GM18519 (cell line): ENCODE data around the gene DLG2.
"Not testable (repeated sequence)": the region's sequence is repeated elsewhere in the genome, so short reads cannot be mapped to it uniquely, and the experiment has no call there.

Source experiments
- ATAC-seq: cut with Tn5 transposase; IDR thresholded peaks from one replicate; pipeline ENCODE4 v1.9.1; 2021; ENCODE audit warnings: mild to moderate bottlenecking, moderate library complexity; ENCODE audit not compliant: unreplicated experiment, low FRiP score

The DLG2 gene

DNA sequence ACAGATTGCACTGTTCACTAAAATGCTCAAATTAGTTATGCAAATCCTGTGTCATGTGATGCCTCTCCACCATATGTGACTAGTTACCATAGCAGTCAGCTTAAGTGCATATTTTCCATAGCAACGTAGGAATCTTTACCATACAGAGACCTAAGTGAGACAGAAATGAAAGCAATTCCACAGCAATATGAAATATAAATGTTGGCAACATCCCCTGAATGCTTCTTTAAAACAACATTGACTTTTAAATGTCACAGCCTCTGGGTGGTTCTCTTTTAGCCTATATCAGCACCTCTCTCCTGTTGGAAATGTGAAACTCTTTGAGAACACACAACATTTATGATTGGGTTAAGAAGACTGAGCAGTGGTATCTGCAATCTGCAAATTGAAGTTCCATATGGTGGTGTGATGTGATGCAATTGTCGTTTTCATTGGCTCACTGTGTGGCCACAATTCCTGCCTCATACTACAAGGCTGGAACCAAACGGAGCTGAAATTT, 814.6 kb downstream of the DLG2 start:
- ATAC-seq: no peak

DNA sequence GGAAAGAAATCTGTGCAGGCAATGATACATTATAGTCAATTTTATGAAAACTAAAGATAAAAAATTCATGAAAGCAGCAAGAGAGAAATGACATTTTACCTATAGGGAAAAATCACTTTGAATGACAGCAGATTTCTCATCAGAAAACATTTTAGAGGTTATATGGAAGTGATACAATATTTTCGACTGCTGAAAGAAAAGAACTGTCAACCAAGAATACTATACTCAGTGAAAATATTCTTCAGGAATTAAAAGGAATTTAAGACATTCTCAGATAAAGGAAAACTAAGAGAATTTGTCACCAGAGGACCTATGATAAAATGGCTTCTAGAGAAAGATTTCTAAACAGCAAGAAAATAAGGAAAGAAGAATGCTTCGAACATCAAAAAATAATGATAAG, 820.8 kb downstream of the DLG2 start:
- ATAC-seq: no peak

DNA sequence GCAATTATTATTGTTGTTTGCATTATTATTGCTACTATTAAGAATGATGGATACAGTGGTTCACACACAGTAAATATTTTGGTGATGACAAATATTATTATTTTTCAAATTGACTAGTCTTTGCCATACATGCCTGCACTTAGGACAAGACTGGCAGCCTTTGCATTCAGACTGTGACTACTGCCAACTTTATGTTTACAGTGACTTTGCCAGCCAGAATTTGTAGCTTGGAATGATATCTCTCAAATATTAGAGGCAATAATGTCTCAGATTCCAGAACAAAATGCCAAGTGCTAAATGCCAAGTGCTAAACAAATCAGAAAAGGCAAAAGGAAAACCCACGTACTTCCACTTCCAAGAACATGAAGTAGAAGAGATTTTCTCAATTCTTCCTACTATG, 823.1 kb downstream of the DLG2 start:
- ATAC-seq: no peak

DNA sequence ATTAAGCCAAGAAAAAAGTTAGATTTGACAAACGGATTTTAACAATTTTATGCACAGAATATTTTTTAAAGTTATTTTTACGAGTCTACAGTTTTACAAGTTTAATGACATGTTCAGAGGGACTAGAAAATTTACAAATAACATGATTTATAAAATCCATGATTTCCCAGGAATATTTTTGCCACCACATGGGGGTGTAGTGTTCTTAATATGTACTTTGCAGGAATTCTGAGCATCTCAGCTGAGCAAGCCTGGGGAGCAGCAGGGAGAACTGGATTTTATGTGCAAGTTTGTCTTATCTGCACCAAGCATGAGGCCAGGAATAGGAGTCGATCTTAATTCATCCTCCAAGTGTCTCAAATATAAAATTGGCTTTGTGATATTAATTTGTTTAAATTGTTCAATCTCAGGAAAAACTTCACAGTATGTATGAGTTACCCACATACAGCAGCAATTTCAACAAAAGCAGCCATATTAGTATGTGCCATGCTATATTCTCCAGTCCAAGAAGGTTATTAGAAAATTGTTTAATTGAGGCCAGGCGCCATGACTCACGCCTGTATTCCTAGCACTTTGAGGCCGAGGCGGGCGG, 826.3 kb downstream of the DLG2 start:
- ATAC-seq: no peak

DNA sequence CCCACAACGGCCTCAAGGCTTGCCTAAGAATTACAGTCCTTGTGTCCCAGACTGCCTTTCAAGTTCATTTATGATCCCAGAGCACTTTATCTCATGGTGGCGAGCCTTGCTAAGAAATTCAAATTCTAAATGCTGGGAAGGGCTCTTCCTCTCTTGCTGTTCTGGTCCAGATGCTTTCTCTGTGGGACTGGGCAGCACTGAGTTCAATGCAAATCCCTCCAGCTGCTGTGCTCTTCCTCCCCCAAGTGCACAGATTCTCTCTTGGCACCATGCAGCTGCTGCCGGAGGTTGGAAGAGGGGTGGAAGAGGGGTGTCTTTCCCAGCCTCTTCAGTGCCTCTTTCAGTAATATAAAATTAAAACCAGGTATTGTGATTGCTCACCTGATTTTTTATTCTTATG, 828.0 kb downstream of the DLG2 start:
- ATAC-seq: no peak

DNA sequence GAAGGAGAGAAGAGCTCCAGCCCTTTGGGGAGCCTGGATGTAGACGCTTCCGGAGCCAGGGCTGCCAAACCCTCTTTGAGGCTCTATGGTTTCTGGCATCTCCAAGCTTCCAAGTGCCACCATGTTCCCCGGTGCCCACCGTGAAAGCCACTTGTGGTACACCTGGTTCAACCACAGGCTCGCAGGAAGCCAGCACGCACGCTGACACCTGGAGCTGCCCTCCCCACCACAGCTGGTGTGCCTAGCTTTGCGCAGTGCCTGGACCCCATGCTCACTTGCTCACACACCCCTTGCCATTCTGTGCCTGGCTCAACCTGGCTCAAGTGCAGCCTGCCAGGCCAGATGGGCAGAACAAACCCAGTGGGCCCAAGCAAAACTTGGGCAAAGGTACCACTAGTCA, 831.4 kb downstream of the DLG2 start:
- ATAC-seq: no peak

DNA sequence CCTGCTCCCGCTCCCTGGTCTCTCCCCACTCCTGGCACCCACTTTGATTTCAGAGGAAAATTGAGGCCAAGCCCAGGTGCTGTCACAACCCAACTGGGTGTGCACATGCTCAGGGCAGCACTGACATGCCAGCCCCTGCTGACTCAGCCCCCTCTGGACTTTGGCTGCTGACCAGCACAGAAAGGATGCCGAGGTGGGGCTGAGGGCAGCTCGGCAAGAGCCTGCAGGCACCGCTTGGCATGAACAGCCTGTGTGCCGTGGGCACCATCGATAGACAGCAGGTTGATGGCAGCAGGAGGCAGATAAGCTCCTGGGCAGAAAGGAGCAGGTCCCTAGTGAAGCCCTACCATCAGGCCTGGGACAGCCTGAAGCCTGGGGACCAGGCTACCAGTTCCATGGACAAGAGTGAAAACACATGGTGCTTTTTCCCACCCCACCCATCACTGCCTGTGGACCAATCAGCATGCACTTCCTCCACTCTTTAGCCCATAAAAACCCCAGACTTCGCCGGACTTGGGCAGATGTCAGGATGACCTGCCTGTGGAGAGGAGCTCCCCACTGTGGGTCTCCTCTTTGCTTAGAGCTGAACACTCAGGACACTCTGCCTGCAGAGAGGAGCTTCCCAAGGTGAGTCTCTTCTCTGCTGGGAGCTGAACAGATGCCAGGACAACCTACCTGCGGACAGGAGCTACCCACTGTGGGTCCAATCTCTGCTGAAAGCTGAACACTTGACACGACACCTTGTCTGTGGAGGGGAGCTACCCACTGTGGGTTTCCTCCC, 832.3 kb downstream of the DLG2 start:
- ATAC-seq: no peak

DNA sequence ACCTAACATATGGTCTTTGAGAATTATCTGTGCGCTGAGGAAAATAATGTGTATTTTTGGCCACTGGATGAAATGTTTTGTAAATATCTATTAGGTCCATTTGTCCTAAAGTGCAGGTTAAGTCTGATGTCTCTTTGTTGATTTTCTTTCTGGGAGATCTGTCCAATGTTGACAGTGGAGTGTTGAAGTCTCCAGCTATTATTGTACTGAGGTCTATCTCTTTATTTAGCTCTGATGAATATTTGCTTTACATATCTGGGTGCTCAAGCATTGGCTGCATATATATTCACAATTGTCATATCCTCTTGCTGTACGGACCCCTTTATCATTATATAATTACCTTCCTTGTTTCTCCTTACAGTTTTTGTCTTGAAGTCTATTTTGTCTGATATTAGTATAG, 833.8 kb downstream of the DLG2 start:
- no peak for ATAC-seq

DNA sequence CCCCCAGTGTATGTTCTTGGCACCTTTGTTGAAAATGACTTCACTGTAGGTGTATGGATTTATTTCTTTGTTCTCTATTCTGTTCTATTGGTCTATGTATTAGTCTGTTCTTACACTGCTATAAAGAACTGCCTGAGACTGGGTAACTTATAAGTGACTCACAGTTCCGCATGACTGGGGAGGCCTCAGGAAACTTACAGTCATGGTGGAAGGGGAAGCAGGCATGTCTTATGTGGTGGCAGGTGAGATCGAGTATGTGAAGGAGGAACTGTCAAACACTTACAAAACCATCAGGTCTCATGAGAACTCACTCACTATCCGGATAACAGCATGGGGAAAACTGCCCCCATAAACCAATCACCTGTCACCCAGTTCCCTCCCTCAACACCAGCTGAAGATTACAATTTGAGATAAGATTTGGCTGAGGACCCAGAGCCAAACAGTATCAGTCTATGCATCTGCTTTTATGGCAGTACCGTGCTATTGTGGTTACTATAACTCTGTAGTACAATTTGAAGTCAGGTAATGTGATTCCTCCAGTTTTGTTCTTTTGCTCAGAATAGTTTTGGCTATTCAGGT, 836.2 kb downstream of the DLG2 start:
- no peak for ATAC-seq

DNA sequence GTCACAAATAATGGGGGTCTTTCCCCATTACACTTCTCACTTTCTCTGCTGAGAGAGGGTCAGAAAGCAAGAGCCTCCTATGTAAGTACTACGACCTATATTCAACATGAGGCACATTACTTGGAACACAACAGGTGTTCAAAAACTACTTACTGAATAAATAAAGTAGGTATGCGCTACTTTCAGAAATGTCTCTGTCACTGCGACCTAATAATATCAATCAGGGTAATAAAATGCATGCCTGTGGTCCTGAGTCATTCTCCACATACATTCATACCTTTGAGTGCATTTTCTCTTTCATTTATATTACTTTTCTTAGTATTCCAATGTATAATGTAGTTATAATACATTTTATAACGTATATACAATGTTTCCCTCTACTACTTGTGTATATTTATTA, 838.9 kb downstream of the DLG2 start:
- no peak for ATAC-seq

DNA sequence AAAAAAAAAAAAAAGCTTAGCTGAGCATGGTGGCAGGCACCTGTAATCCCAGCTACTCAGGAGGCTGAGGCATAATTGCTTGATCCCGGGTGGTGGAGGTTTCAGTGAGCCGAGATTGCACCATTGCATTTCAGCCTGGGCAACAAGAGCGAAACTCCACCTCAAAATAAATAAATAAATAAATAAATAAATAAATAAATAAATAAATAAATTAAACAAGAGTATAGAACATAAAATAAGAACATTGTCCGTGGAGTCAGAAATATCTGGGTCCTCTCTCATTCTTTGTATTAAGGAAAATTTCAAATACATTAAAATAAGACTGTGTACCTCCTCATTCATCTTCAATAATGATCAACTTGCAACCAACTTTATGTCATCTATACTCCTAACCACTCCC, 843.0 kb downstream of the DLG2 start:
- ATAC-seq: not testable (repeated sequence)

DNA sequence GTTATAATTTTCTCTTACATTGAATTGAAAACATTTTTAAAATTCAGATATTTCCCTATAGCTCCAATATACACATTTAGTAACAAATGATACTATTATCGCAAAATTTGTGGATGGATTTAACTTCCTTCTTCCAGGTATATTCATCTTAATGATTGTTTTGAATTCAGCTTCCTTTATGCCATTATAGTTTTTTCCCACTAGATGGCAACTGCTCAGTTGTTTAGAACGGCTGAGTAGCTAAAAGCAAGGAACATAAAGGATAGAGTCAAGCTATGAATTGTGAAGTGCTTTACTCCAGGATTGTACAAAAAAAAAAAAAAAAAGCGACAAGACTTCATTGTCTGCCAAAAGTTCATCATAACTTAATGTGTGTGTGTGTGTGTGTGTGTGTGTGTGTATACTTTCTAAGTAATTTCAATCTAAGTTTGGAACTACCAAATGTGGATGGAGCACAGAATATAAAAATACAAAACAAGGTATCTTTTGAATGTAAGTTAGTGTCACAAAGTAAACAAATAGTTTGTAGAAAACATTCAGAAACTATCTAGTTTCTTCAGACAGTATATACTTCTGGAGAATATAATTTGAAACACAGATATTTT, 846.4 kb downstream of the DLG2 start:
- ATAC-seq: no peak

DNA sequence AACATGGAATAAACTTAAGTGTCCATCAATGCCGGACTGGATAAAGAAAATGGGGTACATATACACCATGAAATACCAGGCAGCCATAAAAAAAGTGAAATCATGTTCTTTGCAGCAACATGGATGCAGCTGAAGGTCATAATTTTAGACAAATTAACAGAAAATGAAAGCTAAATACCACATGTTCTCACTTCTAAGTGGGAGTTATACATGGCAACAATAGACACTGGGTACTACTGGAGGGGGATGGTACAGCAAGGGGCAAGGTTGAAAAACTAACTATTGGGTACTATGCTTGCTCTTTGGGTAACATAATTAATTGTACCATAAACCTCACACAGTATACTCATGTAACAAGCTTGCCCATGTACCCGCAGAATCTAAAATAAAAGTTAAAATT, 851.6 kb downstream of the DLG2 start:
- ATAC-seq: no peak

DNA sequence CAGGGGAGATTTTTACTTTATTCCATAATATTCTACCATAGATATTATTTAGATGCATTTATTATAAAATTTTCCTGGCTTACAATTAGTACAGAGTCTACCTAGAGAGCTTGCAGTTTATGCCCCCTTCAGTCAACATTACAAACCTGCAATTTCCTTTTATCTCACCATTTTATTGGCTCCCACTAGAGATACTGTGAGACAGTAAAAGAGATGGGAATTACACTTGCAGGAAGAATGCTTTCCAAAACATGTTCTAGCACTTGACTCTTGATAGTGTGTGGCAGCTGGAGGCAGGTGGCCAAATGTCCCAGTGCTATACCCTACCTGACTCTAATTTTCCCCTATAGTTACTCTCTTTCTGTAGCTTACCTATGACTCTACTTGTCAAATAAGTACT, 863.2 kb downstream of the DLG2 start:
- ATAC-seq: no peak

DNA sequence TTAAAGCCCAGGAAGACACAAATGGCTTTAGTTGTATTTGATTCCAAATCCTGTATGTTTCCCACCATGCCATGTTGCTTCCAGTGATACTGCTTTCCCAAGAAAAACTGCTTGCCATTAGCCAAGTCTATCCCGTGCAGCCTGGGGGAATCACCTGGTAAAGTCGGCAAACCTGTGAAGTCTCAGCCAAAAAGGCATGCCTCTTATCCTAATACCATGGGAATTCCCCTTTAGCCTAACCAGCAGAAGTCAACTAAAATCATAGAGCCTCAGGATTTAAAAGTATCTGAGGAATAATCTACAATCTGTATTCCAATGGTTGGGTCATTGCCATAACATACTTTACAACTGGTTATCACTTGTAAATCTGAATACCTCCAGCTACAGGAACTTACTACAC, 869.4 kb downstream of the DLG2 start:
- no peak for ATAC-seq

DNA sequence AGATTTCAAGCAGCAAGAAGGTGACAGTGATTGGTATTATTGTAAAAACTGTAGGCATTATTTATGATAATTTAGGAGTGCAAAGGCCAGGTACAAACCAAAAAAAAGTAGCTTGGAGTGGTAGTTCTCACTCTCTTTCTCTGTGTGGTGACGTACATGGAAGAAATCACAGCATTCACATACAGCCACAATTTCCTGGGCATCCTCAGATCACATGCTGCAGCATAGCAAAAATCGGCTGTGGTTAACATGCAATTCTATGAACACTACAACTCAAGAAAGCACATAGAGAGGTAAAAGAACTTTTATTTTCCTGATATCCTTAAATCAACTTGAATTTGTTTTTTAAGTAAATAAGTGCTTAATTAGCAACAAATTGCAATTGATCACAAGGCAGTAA, 875.8 kb downstream of the DLG2 start:
- no peak for ATAC-seq

DNA sequence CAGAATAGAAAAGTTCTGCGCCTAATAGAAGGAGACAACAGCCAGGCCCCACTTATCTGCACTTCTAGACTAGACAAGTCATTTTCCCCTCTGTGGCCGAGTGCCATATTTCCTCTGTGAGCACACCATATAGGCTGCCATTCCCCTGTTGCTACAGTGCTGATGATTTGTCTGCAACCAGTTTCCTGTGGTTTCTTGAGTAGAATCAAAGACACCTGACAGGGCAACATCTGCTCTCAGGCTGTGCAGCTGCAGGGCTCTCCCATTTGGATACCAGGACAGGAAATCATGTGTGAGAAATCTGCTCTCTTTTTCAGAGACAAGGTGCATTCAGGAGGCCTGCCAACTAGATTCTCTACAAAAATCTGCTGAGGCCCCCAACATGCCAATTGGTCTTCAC, 879.3 kb downstream of the DLG2 start:
- ATAC-seq: no peak

DNA sequence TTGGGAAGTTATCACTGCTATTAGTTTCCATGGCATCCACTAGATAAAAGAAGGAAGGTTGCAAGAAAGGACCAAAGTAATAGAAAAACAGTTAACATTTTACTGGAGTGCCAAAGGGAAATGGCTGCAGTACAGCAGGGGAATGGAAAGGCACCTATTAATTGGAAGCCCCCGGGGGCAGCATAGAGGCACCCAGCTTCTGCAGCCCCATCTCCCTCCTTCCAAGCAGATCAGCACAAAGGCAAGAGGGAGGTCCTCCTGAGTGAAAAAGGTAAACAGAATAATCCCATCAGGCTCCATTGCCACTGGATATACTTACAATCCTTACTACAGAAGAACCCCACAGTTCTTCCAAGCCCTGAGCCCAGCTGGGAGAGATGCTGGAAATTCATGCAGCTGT, 887.1 kb downstream of the DLG2 start:
- ATAC-seq: no peak

DNA sequence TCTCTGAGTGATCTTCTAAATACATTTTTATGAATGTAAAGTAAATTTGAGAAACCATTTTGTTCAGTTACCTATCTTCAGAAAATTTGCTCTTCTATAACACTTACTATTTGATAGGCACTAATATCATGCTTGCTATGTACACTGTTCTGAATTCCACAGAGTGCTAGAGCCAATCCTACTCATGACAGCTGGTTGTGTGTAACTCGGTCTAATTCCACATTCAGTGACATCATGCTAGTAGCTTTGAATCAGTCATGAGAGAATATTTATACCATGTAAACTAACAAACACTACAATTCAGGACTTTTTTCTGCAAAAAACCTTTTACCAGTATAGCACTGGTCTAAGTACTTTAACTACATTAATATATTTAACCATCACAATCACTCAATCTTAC, 902.9 kb downstream of the DLG2 start:
- ATAC-seq: no peak

DNA sequence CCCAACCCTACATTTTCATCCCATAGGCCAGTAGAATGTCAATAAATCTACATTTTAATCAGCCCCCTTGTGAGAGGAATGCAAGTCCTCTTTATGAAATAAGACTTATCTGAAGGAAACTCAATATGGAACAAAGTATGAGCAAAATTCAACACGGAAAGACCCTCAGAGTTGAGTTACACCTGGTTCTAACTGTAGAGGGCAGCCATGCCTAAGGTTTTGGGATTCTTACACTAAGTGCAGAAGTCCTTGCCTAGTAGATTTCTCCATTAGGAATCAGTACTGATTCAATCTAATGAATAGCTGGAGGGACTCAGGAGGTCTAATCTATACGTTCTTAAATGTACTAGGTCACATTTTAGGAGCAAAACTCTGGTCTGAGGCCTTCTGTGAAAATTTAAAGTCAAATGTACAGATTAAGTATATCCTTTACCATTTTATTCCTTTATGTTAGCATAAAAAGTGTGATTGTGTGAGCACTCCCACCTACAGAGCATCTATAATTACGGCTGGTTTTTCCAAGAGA, 904.5 kb downstream of the DLG2 start:
- no peak for ATAC-seq

DNA sequence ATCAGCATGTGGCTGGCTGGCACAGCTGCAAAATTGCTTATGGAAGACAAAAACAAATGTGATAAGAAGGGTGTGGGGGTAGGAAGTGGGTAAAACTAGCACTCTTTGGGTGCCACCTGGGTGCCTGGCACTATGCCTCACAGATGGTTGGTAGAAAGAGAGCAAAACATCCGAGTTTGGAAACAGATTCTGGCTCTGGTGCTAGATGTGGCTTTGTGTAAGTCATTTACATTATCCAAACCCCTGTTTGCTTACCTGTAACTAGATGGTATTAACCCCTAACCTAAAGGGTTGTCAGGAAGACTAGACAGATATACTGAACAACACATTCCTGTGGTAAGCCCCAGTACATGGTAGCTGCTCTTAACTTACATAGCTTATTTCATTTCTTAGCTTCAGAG, 905.6 kb downstream of the DLG2 start:
- ATAC-seq: no peak
